Activated CD4-positive, alpha-beta memory T cell treated with anti-CD3 and anti-CD28 coated beads, Interleukin-2, amount 10 ng/mL, durations not matched to agents 7 days and 5 days (primary cell): Measurements from ENCODE around the gene MTMR10. TPM values are rescaled to one million over a fixed set of nuclear protein-coding genes. Genes with fewer than 3 reads are reported as not detected.

Experiments used
- CTCF ChIA-PET: fragments of 350-600 bp; sonication (Branson Sonifier 250); formaldehyde crosslinking; loops from one replicate; lab custom pipeline; 2021; ENCODE audit warnings: antibody characterized with exemption, inconsistent platforms; lab: Charles Lee
- POLR2A ChIA-PET: fragments of 350-600 bp; sonication (Branson Sonifier 250); formaldehyde crosslinking; loops from one replicate; lab custom pipeline; 2021; ENCODE audit warnings: antibody characterized with exemption; lab: Charles Lee
- DNase-seq: peaks from one replicate; pipeline ENCODE4 v3.0.0-alpha.2; 2020
- H3K27ac Mint-ChIP-seq: one replicate; pipeline ENCODE4 v1.8.0; 2021; ENCODE audit warnings: mild to moderate bottlenecking, mixed read lengths
- H3K27me3 Mint-ChIP-seq: one replicate; pipeline ENCODE4 v1.8.0; 2021; ENCODE audit warnings: mixed read lengths
- H3K36me3 Mint-ChIP-seq: one replicate; pipeline ENCODE4 v1.8.0; 2021; ENCODE audit warnings: low read depth, mixed read lengths
- H3K4me1 Mint-ChIP-seq: one replicate; pipeline ENCODE4 v1.8.0; 2021; ENCODE audit warnings: mixed read lengths
- H3K4me3 Mint-ChIP-seq: one replicate; pipeline ENCODE4 v1.8.0; 2021; ENCODE audit warnings: mild to moderate bottlenecking, mixed read lengths
- H3K9me3 Mint-ChIP-seq: one replicate; pipeline ENCODE4 v1.8.0; 2021; ENCODE audit warnings: mixed read lengths
- total RNA-seq, 2 experiments: library from RNA; stranded (reverse); gene quantifications; one replicate each; pipeline ENCODE4 v1.2.3, GENCODE V29; 2021

MTMR10 gene
- total RNA-seq, 2 experiments from 2014 or later = 21.8 to 23.3 TPM

DNA sequence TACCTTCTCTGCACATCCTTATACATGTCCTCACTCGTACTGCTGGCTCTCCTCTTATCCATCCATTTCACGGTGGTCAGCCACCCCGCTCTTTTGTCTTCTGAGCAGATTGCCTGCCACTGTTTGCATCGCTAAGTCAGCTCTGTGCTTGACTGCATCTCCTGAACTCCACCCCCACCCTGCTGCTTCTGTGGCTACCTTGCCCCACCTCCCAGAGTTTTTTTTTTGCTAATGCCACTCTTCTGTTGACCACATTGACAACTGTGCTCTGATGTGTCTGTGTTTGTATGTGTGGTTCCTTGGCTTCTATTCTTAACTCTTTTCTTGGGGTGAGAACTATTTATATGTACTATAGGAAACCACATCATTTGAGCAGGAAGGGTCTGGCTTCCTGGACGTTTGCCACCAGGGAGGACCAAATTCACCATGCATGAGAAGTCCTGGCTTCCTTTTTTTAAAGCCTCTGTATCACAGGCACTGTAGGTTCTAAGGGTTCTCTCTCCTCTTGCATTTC, 12.8 kb upstream of the MTMR10 start:
- POLR2A ChIA-PET = interaction anchor here (1.3 to 4.1 kb wide), 2 partner anchors 11 to 13 kb away, joined by 3 to 26 read pairs; partner anchors contain the start of gene MTMR10
- peak overlapping the region; percentile 77 for H3K27ac Mint-ChIP-seq
- peaks cover 2% of the 10 kb centered on the region for H3K36me3 Mint-ChIP-seq
- H3K4me1 Mint-ChIP-seq = peaks cover 39% of the 10 kb centered on the region
- H3K9me3 Mint-ChIP-seq = no peaks in the 10 kb centered on the region
- peaks cover 52% of the 10 kb centered on the region for H3K27me3 Mint-ChIP-seq
- DNase-seq = peak; percentile 61
- CTCF ChIA-PET = interaction anchor here (0.8 kb wide), 1 partner anchor 125 kb away, joined by 3 read pairs; no protein-coding TSS in a partner anchor
- H3K4me3 Mint-ChIP-seq = peak overlapping the region; percentile 46

DNA sequence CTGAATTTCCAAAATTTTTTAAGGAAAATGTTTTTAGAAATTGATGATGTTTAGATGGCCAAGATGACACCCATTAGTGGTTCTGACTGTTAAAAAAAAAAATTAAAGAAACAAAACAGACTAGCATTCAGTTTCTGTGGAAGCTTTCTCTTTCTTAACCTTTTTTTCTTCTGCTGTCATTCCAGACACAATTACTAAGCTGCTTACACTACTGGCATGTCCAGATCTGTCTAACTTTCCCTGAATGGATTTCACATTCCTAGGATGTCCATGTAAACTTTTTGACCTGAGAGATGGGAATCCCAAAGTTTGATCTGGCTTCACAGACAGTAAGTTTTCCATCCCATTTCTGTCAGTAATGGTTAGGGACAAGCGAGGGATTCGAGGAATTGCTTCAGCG, 10.3 kb upstream of the MTMR10 start:
- H3K36me3 Mint-ChIP-seq = peaks cover 2% of the 10 kb centered on the region
- POLR2A ChIA-PET = interaction anchor here (1.3 to 1.8 kb wide), 2 partner anchors 10 to 11 kb away, joined by 5 to 7 read pairs; partner anchors contain the start of gene MTMR10

DNA sequence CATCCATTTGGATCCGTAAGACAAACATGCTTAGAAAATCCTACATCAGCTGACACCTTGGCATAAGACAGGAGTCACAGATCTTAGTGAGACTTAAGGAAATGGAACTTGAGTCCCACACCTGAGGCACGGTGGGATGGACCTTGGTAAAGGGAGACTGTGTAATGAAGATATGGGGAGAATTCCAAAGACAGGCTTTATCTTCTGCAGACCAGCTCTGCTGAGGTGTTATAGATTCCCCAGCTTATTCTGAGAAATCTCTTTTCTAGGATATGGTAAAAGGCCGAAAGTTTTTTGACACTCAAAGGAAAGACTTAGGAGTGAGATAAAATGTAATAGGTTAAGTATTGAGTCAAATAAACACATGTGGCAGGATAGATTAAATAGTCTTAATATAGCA, 8.3 kb upstream of the MTMR10 start:
- H3K9me3 Mint-ChIP-seq = no peaks in the 10 kb centered on the region
- H3K27ac Mint-ChIP-seq = no peak overlapping the region
- H3K36me3 Mint-ChIP-seq = no peaks in the 10 kb centered on the region
- no peak overlapping the region for H3K4me3 Mint-ChIP-seq
- ChIA-PET POLR2A (no interaction called here), CTCF (interaction anchor here (1.2 kb wide), 1 partner anchor 129 kb away, joined by 3 read pairs; no protein-coding TSS in a partner anchor)
- H3K4me1 Mint-ChIP-seq = peaks cover 26% of the 10 kb centered on the region
- H3K27me3 Mint-ChIP-seq = peaks cover 41% of the 10 kb centered on the region
- DNase-seq = no peak

More for the DNA sequence above, 10.3 kb upstream of the MTMR10 start:
- Mint-ChIP-seq H3K27me3 (peaks cover 42% of the 10 kb centered on the region), H3K27ac (no peak overlapping the region), H3K9me3 (no peaks in the 10 kb centered on the region), H3K4me1 (peaks cover 33% of the 10 kb centered on the region), H3K4me3 (no peak overlapping the region)
- no peak for DNase-seq
- CTCF ChIA-PET = interaction anchor here (0.6 to 1.2 kb wide), 2 partner anchors 50 to 127 kb away, joined by 3 read pairs; no protein-coding TSS in a partner anchor

DNA sequence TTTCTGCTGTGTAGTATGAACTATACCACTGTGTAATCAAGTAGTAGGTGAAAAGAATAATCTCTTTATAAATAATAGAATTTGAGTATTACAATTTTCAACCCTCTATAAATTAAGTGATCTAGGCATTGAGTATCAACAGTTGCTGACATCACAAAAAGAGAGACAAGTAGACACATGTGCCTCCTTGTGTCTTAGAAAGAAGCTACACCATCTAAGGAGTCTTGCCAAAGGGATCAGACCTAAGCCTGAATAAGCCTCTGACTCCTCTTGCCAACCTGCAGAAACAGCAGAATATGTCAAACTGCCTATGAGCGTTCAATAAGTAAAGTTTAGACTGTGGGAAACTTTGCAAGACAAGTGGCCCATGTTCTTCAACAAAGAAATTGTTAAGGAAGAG, 5.8 kb upstream of the MTMR10 start:
- Mint-ChIP-seq H3K4me1 (peaks cover 11% of the 10 kb centered on the region), H3K36me3 (no peaks in the 10 kb centered on the region), H3K27me3 (peaks cover 28% of the 10 kb centered on the region), H3K27ac (no peak overlapping the region), H3K4me3 (no peak overlapping the region), H3K9me3 (no peaks in the 10 kb centered on the region)
- POLR2A ChIA-PET = no interaction called here
- CTCF ChIA-PET = interaction anchor here (1.5 kb wide), 1 partner anchor 132 kb away, joined by 3 read pairs; no protein-coding TSS in a partner anchor
- no peak for DNase-seq

DNA sequence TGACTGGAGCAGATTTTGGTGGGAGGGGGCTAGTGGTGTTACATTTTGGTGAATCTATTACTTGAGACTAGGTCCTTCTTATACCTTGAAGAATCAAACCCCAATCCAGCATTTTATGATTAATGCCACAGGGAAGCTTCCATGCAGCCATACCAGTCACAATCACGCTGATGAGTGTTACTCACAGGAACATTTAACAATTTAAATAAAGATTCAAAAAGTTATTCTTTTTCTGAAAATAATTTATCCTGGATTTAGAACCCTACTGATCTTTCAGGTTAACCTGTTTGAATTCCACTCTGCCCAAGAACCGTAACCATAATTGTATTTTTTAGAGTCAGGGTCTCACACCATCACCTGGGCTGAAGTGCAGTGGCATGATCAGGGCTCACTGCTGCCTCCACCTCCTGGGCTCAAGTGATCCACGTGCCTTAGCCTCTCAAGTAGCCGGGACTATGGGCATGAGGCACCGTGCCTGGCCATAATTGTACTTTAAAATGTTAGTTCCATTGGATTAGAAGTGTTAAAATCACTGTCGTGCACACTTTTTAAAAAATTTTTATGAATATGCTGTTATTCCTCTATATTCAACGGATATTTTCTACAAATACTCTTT, 929 bp upstream of the MTMR10 start:
- peak overlapping the region; percentile 81 for H3K4me3 Mint-ChIP-seq
- H3K27ac Mint-ChIP-seq = peak overlapping the region; percentile 68
- no peak for DNase-seq
- CTCF ChIA-PET = interaction anchor here (0.6 to 1.8 kb wide), 4 partner anchors 13 to 496 kb away, joined by 3 to 4 read pairs (median 4); no protein-coding TSS in a partner anchor
- peaks cover 12% of the 10 kb centered on the region for H3K36me3 Mint-ChIP-seq
- POLR2A ChIA-PET = interaction anchor here (0.7 to 2.0 kb wide), 10 partner anchors 9 to 223 kb away, joined by 3 to 26 read pairs (median 5); no protein-coding TSS in a partner anchor
- no peaks in the 10 kb centered on the region for H3K9me3 Mint-ChIP-seq
- peaks cover 30% of the 10 kb centered on the region for H3K4me1 Mint-ChIP-seq
- peaks cover 11% of the 10 kb centered on the region for H3K27me3 Mint-ChIP-seq

DNA sequence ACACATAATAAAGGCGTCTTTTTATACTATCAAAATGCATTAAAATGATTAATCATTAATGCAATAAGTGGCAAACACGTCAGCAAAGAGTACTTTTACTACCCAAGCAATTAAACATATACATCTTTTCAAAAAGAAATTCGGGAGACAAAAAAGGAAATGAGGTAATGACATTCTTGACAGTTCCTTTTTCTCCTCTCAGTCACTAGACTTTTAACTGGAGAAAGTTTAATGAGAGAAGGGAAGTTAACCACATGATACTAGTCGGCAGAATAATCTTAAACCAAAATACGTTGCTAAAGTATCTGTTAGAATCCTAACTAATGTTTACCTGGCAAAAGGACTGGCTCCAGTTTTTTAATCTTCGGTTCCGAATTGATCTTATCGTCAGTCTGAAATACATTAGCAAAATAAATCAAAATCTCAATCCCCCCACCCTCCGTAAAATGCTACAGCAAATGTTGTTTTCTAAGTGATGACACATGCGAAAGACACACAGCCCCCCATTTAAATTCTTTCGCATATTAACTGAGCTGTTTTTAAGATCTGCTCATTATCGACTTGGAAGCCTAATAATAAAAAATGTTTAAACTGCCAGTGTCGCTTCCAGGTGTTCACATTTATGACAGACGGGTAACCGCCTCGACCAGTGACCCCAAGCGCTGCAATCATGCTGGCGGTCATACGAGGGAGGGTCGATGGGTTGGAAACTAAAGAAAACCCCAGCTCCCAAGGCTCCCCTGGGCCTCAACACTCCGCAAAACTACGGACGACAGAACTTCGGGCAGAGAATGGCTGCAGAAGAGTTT, 778 bp downstream of the MTMR10 start:
- ChIA-PET POLR2A (interaction anchor here (0.9 to 2.0 kb wide), 16 partner anchors 8 to 374 kb away, joined by 3 to 26 read pairs (median 3); no protein-coding TSS in a partner anchor), CTCF (interaction anchor here (1.1 to 1.8 kb wide), 4 partner anchors 8 to 498 kb away, joined by 3 to 4 read pairs (median 4); no protein-coding TSS in a partner anchor)
- DNase-seq = no peak
- Mint-ChIP-seq H3K27ac (peak overlapping the region; percentile 88), H3K9me3 (no peaks in the 10 kb centered on the region), H3K27me3 (peaks cover 6% of the 10 kb centered on the region), H3K4me1 (peaks cover 32% of the 10 kb centered on the region), H3K36me3 (peaks cover 16% of the 10 kb centered on the region), H3K4me3 (peak overlapping the region; percentile 96)

DNA sequence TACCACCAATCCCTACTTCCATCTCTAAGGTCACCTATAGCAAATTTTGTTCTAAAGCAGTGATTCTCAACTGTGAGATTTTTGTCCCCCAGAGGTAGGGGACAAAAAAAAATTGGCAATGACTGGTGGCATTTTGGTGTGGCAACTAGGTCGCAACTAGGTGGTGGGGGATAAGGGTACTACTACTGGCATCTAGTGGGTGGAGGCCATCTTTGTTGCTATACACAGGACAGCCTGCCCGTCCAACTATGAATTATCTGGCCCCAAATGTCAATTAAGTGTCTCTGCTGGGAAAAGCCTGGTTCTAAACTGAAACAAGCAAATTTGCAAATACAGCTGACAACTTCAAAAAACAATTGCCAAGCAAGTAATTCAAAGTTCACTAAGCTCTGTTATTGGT, 1.4 kb downstream of the MTMR10 start:
- ChIA-PET CTCF (interaction anchor here (1.1 to 1.5 kb wide), 2 partner anchors 8 to 16 kb away, joined by 3 to 4 read pairs; no protein-coding TSS in a partner anchor), POLR2A (interaction anchor here (1.0 to 2.0 kb wide), 5 partner anchors 10 to 273 kb away, joined by 3 to 7 read pairs (median 4); no protein-coding TSS in a partner anchor)
- no peaks in the 10 kb centered on the region for H3K9me3 Mint-ChIP-seq
- peaks cover 35% of the 10 kb centered on the region for H3K4me1 Mint-ChIP-seq
- no peak for DNase-seq
- H3K27ac Mint-ChIP-seq = no peak overlapping the region
- peak overlapping the region; percentile 96 for H3K4me3 Mint-ChIP-seq
- peaks cover 4% of the 10 kb centered on the region for H3K27me3 Mint-ChIP-seq
- H3K36me3 Mint-ChIP-seq = peaks cover 20% of the 10 kb centered on the region

DNA sequence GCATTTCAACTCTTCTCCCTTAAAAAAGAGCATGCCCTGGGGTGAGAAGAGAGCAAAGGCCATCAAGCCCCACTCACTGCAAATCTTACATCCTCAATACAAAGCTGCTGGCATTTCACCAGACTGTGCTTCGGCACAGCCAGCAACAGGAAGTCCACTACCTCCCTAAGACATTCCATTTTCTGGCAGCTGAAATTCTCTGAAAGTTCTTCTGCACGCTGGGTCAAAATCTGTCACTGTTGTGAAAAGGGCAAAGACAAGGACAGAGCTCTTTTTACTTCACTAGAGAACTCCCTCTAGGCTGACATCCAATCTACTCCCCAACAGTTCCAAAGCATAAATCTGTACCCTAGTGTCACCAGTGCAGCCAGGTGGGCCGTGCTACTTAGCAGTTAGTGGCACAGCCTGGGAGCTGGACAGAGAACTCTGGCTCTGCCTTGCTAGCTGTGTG, 6.3 kb downstream of the MTMR10 start:
- no peaks in the 10 kb centered on the region for H3K27me3 Mint-ChIP-seq
- H3K4me1 Mint-ChIP-seq = peaks cover 28% of the 10 kb centered on the region

DNA sequence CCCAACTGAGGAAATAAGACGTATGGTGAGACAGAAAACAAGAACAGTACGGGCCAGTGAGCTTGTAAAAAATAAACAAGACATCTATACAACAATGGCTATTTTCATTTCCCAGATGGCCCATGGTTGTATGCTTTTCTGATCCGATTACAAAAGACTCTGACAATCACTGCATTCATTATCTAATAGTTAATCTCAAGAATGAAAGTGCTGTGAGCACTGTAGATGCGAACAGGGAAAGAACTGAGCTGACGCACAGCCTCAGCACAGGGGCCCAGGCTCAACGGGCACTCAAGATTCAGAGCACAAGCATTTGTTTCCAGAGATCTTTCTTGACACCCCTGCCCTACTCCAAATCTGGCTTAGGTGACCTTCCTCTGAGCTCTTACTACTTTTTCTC, 6.9 kb downstream of the MTMR10 start:
- CTCF ChIA-PET = no interaction called here
- H3K36me3 Mint-ChIP-seq = peaks cover 50% of the 10 kb centered on the region
- POLR2A ChIA-PET = no interaction called here
- no peaks in the 10 kb centered on the region for H3K9me3 Mint-ChIP-seq
- no peaks in the 10 kb centered on the region for H3K27me3 Mint-ChIP-seq
- H3K4me3 Mint-ChIP-seq = no peak overlapping the region
- H3K4me1 Mint-ChIP-seq = peaks cover 29% of the 10 kb centered on the region
- H3K27ac Mint-ChIP-seq = no peak overlapping the region
- no peak for DNase-seq

More for the DNA sequence above, 6.3 kb downstream of the MTMR10 start:
- DNase-seq = no peak
- Mint-ChIP-seq H3K9me3 (no peaks in the 10 kb centered on the region), H3K27ac (no peak overlapping the region), H3K36me3 (peaks cover 48% of the 10 kb centered on the region), H3K4me3 (no peak overlapping the region)
- POLR2A ChIA-PET = no interaction called here
- CTCF ChIA-PET = no interaction called here

DNA sequence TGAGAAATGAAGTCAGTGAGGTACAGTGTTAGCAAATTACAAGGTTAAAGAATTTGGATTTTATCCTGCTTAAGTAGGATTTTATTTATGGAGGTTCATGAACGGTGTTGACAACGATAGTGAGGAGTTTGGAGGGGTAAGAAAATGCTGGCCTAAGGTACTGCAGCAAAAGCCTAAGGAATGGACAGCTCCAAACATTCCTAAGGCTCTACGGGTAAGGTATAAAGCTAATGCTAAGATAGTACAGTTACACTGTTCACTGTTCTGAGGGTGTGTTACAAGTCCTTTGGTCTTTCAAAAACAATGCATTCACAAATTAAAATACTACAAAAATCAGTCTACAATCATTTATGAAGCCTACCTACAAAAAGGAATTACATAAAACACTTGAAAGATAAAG, 7.3 kb downstream of the MTMR10 start:
- CTCF ChIA-PET = no interaction called here
- Mint-ChIP-seq H3K27me3 (no peaks in the 10 kb centered on the region), H3K27ac (no peak overlapping the region), H3K4me3 (no peak overlapping the region), H3K9me3 (no peaks in the 10 kb centered on the region), H3K4me1 (peaks cover 32% of the 10 kb centered on the region), H3K36me3 (peaks cover 53% of the 10 kb centered on the region)
- no peak for DNase-seq
- POLR2A ChIA-PET = no interaction called here

DNA sequence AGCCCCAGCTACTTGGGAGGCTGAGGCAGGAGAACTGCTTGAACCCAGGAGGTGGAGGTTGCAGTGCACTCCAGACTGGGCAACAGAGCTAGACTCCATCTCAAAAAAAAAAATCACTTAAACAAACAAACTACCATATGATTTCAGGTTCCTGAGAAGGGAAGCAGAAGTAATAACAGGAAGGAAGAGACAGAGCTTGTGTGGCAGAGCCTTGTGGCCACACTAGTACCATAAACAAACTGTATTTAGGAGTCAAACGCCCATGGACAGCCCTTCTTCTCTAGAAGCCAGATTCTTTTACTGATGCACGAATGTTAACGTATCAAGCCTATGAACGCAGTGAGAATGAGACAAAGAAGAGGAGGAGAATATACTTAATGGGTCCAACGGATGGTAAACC, 12.0 kb downstream of the MTMR10 start:
- DNase-seq = no peak
- peaks cover 16% of the 10 kb centered on the region for H3K4me1 Mint-ChIP-seq
- H3K27me3 Mint-ChIP-seq = no peaks in the 10 kb centered on the region
- H3K9me3 Mint-ChIP-seq = no peaks in the 10 kb centered on the region
- H3K27ac Mint-ChIP-seq = peak overlapping the region; percentile 2
- H3K36me3 Mint-ChIP-seq = peaks cover 43% of the 10 kb centered on the region
- CTCF ChIA-PET = interaction anchor here (0.7 to 1.6 kb wide), 3 partner anchors 12 to 150 kb away, joined by 3 to 5 read pairs (median 3); no protein-coding TSS in a partner anchor
- POLR2A ChIA-PET = interaction anchor here (1.1 to 2.7 kb wide), 2 partner anchors 10 to 11 kb away, joined by 4 to 6 read pairs; partner anchors contain the start of gene MTMR10
- H3K4me3 Mint-ChIP-seq = no peak overlapping the region

DNA sequence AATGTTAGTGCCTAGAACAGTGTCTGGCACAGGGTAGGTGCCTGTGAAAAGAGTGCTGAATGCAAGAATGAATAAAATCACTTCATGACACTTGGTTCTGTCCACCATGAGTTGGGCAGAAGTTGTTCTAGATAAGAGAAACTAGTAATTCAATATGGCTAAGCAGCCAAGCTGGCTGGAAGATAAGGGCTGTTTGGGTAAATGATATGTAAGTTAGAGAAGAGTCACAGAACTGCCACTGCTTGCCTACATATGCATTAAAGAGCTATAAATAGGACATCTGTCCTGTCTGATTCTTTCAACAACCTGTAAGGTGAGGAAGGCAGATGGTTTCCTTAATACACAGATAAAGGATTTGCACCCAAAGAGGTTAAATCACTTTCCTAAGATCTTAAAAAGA, 13.1 kb downstream of the MTMR10 start:
- Mint-ChIP-seq H3K4me1 (peaks cover 16% of the 10 kb centered on the region), H3K4me3 (no peak overlapping the region), H3K27me3 (no peaks in the 10 kb centered on the region), H3K9me3 (no peaks in the 10 kb centered on the region), H3K27ac (no peak overlapping the region), H3K36me3 (peaks cover 48% of the 10 kb centered on the region)
- DNase-seq = no peak
- POLR2A ChIA-PET = no interaction called here
- CTCF ChIA-PET = no interaction called here
